Stimulated activated naive CD4-positive, alpha-beta T cell (primary cell): ENCODE data around the gene TGFB1.
"Not testable (repeated sequence)": the region's sequence is repeated elsewhere in the genome, so short reads cannot be mapped to it uniquely, and the experiment has no call there.

Experiments
- DNase-seq, 6 experiments: peaks; one replicate each; lab custom pipeline; 2025; lab: John Stamatoyannopoulos, UW

The TGFB1 gene

GRCh38 chr19:41300555-41300954, 53.2 kb downstream of the TGFB1 start:
- DNase-seq, result no peak

GRCh38 chr19:41299755-41300089, 54.0 kb downstream of the TGFB1 start:
- peak in 4 of 6 experiments; percentile 20 to 49 (median 32) for DNase-seq

- DNase-seq, result no peak
Measured at GRCh38 chr19:41299046-41299754, 54.5 kb downstream of the TGFB1 start.

DNA sequence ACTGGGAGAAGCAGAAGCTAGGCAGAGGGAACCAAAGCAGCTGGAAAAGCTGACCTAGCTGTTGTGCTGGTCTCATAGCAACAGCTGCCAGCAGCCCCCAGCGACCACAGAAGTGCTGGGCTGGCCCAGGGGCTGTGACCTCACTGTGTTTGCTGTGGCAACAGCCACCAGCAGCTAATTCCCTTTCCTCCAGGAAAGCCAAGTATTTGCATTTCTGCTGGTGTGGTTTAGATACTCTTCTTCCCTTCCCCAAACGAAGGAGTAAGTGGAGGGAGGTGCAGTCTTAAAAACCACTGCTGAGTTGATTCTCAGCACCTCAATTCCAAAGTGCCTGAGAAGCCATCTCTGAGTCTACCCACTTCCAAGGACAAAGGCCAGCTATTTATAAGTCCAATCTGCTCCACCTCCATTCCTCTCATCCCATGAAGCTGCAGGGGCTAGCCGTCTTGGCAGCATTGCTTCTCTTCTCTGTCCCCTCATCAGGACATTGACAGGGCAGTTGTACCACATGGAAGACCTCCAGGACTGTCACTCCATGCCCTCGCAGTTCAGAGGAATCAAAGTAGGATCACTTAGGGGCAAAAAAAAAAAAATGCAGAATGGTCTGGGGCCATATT, 55.3 kb downstream of the TGFB1 start:
- no peak for DNase-seq

DNA sequence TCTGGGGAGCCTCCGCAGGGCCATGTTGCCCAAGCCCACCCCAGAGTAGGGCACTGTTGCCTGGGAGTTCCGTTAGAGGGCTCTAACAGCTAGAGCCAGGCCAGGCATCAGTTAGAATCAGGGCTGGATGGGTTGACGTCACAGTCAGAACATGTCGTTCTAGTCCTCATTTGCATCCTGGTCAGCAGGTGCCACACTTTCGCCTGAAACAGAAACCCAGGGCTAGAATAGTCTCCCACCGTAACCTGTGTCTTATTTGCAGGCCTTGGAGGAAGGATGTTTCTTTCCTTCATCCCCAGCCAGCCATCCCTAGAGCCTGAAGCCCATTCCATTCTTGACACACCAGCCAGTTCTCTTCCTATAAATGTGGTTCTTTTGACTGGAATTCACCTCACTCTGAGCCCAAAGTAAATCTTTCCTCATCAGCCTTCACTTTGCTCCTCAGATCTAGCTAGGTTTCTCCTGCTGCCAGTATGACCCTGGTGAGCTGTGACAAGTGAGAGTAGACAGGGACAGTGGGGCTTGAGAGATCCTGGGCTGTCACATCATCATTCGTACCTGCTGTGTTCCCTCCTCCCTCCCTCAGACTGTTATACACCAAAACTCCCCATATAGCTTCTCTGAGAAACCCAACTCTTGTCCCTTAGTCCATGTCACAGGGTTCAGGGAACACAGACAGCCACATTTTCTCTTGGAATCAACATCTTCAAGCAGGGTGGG, 55.9 kb downstream of the TGFB1 start:
- DNase-seq, result no peak

- DNase-seq, result no peak
Measured at GRCh38 chr19:41296433-41296871, 57.3 kb downstream of the TGFB1 start.

DNA sequence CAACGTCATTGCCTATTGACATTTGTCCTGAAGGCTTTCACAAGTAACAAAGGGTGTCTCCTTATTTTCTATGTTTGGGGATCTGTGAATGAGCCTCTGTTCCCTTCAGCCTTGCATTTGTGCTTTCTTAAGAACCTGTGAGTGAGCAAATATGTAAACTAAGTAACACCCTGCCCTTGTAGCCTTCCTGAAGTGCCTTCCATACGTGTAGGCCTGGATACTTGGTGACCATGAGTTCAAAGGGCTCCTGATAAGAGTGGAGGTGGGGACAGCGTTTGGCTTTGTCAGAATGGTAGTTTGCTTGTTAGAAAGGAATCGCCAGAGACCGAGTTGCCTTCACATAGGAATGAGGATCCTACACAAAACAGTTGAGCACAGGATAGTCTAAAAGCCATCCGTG, 58.2 kb downstream of the TGFB1 start:
- DNase-seq, result no peak

DNA sequence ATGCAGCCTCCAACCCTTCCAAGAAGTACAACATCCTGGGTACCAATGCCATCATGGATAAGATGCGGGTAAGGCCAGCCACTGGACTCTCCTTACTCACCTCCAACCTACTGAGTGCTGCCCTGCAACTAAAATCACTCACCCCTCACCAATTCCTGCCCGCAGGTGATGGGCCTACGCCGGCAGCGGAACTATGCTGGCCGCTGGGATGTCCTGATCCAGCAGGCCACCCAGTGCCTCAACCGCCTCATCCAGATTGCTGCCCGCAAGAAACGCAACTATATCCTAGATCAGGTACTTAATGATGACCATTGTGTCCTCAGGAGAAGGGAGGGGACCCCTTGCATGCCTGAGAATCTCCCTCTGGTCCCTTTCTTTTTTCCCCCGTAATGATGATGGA, 59.3 kb downstream of the TGFB1 start:
- DNase-seq, result no peak

GRCh38 chr19:41289814-41290213, 63.9 kb downstream of the TGFB1 start:
- not testable (repeated sequence) for DNase-seq

DNA sequence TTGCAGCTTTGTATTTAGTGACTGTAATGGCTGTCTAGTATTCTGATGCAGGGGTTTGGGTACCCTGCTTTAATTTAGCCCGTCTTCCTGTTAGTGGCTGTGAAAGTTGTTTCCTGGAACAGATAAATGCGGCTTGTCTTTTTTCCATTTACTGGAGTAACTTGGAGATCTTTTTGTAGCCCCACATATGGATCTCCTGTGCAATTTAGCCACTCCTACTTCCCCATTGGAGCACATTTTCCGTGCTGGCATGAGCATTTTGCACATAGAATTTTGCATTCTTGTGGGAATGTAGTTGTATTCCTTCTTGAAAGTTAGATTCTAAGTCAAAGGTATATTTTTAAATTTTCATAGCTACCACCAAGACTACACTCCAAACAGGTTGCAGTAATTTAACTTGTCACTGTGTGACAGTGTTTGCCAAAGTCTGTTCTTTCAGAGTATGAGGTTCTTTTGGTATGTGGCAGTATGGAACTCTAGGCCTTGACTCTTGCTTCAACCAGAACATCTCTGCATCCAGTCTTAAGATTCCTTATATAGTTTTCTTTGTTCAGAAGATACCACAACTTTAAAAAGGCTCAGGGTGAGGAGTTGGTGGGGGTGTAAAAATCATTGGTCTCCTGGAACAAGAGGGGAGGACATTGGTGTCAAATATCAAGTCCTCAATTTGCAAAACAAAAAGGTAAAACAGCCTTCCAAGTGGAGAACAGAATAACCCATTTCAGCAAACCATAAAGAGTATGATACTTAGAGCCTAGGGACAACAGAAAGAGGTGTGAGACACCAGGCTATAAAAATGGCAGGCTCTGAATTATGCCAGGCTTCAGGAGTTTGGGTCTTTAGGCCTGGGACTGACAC, 64.8 kb downstream of the TGFB1 start:
- DNase-seq, result peak in 1 of 6 experiments; percentile 18
